Raji (cell line): ENCODE data around the gene FSTL3.

ENCODE experiments used
- POLR2A ChIP-seq: IDR thresholded peaks from 2 replicates; pipeline ENCODE4 v1.6.1; 2011; ENCODE audit warnings: low read depth, low read length, control low read depth; ENCODE audit not compliant: insufficient read depth

Gene FSTL3

GRCh38 chr19:676339-677105 is at the start of gene FSTL3:
Gene FSTL3 (plus strand): TSS chr19:676392. CDS start chr19:676424, 32 bp downstream.
- TF ChIP-seq POLR2A: peak; percentile 32; the same call in 1 of the 2 replicates

GRCh38 chr19:628168-628567 is 48.0 kb upstream of the FSTL3 start:
- TF ChIP-seq POLR2A: no peak

DNA sequence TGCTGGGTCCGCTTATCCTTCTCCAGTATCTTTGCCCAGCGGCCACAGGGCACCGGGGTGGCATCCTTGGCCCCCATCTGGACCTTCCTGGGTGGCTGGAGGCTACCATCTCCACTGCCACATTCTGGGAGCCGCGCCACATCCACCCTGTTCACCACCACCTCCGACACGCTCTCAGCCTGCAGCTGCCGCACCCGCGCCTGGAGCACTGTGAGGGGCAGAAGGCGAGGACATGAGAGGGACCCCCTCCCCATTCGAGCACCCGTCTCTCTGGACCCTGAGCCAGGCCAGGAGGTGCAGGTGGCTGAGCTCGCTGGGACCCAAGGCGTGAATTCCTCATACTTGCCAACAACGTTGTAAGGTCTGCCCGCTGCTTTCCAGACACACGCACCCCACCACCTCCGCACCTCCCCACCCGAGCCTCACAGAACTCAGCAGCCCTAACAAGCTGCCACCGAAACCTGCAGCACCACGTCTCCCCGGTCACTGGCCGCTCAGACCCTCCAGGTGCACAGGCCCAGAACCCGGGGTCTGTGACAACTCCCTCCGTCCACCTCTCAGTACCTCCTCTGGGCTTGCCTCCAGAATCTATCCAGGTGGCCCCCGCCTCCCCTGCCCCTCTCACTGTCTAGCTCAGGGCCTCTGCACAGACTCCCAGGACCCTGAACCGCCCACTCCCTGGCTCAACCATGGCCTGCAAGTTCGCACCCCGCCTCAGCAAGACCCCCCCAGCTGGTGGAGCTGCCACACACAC is 46.1 kb upstream of the FSTL3 start:
- no peak for TF ChIP-seq POLR2A

GRCh38 chr19:632579-633067 is 43.6 kb upstream of the FSTL3 start:
- TF ChIP-seq POLR2A: no peak; the same call in 1 of the 2 replicates

- peak; percentile 75 for TF ChIP-seq POLR2A
These were observed 43.0 kb upstream of the FSTL3 start, which contains the start of gene POLRMT for GRCh38 chr19:633068-633785. Gene POLRMT (minus strand): TSS chr19:633537. CDS start chr19:633512, 25 bp downstream.

DNA sequence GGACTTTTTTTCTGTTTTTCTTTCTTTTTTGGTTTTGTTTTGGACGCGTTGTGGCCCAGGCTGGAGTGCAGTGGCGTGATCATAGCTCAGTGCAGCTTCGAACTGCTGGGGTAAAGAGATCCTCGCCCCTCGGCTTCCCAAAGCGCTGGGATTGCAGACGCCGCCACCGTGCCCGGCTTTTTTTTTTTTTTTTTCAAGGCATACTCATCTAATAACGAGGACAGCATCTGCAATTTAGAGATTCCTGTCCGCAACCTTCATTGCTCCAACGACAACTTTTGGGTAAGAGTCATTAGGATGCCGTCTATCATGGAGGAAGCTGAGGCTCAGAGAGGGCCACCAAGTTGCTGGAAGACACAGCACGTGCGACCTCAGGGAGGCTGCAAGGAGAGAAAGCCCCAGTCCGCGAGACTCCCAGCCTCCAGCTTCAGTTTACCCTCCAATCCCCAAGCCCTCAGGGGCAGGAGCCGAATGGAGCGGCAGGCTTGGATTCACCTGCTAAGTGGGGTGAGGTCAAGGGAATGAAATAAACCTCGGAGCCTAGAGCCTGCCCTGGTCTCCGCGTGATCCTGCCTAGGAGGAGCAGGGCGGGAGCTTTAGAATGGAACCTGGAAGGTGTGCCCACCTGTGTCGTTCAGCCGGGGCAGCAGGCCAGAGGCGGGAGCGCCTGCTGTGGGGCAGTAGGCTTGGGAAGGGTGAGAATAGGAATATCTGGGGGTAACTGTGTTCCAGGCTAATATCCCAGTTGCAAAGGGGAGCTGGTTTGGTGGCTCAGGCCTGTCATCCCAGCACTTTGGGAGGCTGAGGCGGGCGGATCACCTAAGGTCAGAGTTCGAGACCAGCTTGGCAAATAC is 42.2 kb upstream of the FSTL3 start:
- no peak for TF ChIP-seq POLR2A

DNA sequence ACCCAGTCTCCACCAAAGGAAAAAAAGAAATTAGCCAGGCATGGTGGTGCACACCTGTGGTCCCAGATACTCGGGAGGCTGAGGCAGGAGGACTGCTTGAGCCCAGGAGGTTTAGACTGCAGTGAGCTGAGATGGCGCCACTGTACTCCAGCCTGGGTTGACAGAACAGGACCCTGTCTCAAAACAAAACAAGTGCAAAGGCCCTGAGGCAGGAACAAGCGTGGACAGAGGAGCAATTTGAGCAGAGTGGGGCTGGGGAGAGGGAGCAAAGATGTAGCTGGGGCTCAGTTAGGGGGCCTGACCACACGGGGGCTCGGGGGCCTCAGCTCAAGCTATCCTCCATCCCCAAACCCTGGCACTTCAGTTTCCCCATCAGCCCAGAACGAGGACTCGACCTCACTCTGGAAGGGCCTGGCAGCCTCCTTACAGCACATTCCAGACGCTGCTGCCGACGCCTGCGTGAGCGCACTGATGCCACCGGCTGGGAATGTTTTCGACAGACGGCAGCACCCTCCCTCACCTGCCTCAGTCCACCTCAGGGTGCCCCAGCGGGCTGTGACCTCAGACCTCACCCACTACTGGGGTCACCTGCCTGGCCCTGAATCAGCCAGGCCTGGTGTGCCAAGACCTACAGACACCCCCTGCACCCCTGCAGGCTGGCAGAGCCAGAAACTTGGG is 41.1 kb upstream of the FSTL3 start:
- no peak for TF ChIP-seq POLR2A

- TF ChIP-seq POLR2A: no peak
These were observed 37.3 kb upstream of the FSTL3 start for GRCh38 chr19:638906-639252.

GRCh38 chr19:639253-640160 is 36.7 kb upstream of the FSTL3 start, which contains the start of gene FGF22:
Gene FGF22 (plus strand): TSS chr19:639879. CDS start chr19:639926, 47 bp downstream.
- TF ChIP-seq POLR2A: no peak

- TF ChIP-seq POLR2A: no peak
These were observed 36.0 kb upstream of the FSTL3 start for GRCh38 chr19:640161-640558.

GRCh38 chr19:640606-641189 is 35.5 kb upstream of the FSTL3 start:
- no peak for TF ChIP-seq POLR2A

- no peak for TF ChIP-seq POLR2A
These were observed 34.5 kb upstream of the FSTL3 start for GRCh38 chr19:641702-642101.
